ENCODE results near the gene PLAAT2. TPM values are rescaled to one million over a fixed set of nuclear protein-coding genes. Genes with fewer than 3 reads are reported as not detected.

PLAAT2 gene
- total and polyA plus RNA-seq, 9 of the 15 experiments (the other 6 are each of a cell fraction or from before 2014, with no cell fraction given) = not detected

- TF ChIP-seq PYGO2 (tag; IDR thresholded peaks at IDR 0.05) = no peak
- no peak for TF ChIP-seq CEBPZ (IDR thresholded peaks at IDR 0.05; ENCODE audit: borderline replicate concordance, low read depth, low read length)
- peak; percentile 12; the same call in 1 of the 2 replicates for TF ChIP-seq VEZF1 (CRISPR knock-in tag; IDR thresholded peaks at IDR 0.05)
- TF ChIP-seq SAFB (IDR thresholded peaks at IDR 0.05; ENCODE audit: borderline replicate concordance, low read depth, low read length) = no peak
- TF ChIP-seq TRIM28 (IDR thresholded peaks at IDR 0.05) = no peak
- no peak for TF ChIP-seq ZNF764 (CRISPR knock-in tag; IDR thresholded peaks at IDR 0.05; ENCODE audit: low read depth)
- TF ChIP-seq AFF4 (CRISPR knock-in tag; IDR thresholded peaks at IDR 0.05) = no peak
- no peak for TF ChIP-seq CEBPG (CRISPR knock-in tag; IDR thresholded peaks at IDR 0.05)
- TF ChIP-seq CEBPG (tag; conservative IDR thresholded peaks at IDR 0.05 in 1 of 2, IDR thresholded peaks at IDR 0.05 in 1 of 2) = no peak
- TF ChIP-seq PTRF (tag; IDR thresholded peaks at IDR 0.05) = no peak
- TF ChIP-seq PML (IDR thresholded peaks at IDR 0.05; ENCODE audit: low read length) = peak; percentile 92
- TF ChIP-seq TAF15 (IDR thresholded peaks at IDR 0.05; ENCODE audit: low read depth, low read length) = no peak
- no peak for TF ChIP-seq ZNF77 (CRISPR knock-in tag; IDR thresholded peaks at IDR 0.05)
- no peak for TF ChIP-seq PHTF2 (CRISPR knock-in tag; IDR thresholded peaks at IDR 0.05)
- peak; percentile 47 for TF ChIP-seq CCNT2 (IDR thresholded peaks at IDR 0.05; ENCODE audit: borderline replicate concordance, extremely low read depth, insufficient read length, low read depth, low read length)
- no peak for TF ChIP-seq ZNF518B (CRISPR knock-in tag; IDR thresholded peaks at IDR 0.05)
- TF ChIP-seq ZNF165 (CRISPR knock-in tag; IDR thresholded peaks at IDR 0.05; ENCODE audit: borderline replicate concordance) = no peak
Measured at GRCh38 chr11:63517156-63517555, 46.0 kb downstream of the PLAAT2 start (continued).

Measured in K562 (cell line).